Measurements from ENCODE around the gene RNF38.
"Not testable (repeated sequence)": the region's sequence is repeated elsewhere in the genome, so short reads cannot be mapped to it uniquely, and the experiment has no call there.

The RNF38 gene

GRCh38 chr9:36407122-36407723, 7.2 kb upstream of the RNF38 start:
- DNase-seq (ENCODE audit: low read depth, low spot score): peak; percentile 82

- no peak for DNase-seq (ENCODE audit: low read depth, low spot score)
These were observed 2.5 kb upstream of the RNF38 start for GRCh38 chr9:36402536-36402935.

- no peak for DNase-seq (ENCODE audit: low read depth, low spot score)
These were observed 1.9 kb upstream of the RNF38 start for GRCh38 chr9:36401897-36402480.

- DNase-seq (ENCODE audit: low read depth, low spot score): peak; percentile 51
These were observed 1.2 kb upstream of the RNF38 start for GRCh38 chr9:36401164-36401740.

- peak; percentile 92 for DNase-seq (ENCODE audit: low read depth, low spot score)
These were observed 479 bp upstream of the RNF38 start for GRCh38 chr9:36400332-36401163.

- no peak for DNase-seq (ENCODE audit: low read depth, low spot score)
These were observed 1.3 kb downstream of the RNF38 start for GRCh38 chr9:36398745-36399144.

GRCh38 chr9:36396985-36397384, 3.1 kb downstream of the RNF38 start:
- DNase-seq (ENCODE audit: low read depth, low spot score): no peak

GRCh38 chr9:36392489-36392888, 7.6 kb downstream of the RNF38 start:
- no peak for DNase-seq (ENCODE audit: low read depth, low spot score)

- DNase-seq (ENCODE audit: low read depth, low spot score): no peak
These were observed 10.5 kb downstream of the RNF38 start for GRCh38 chr9:36389590-36389989.

GRCh38 chr9:36386396-36386965, 13.6 kb downstream of the RNF38 start:
- not testable (repeated sequence) for DNase-seq (ENCODE audit: low read depth, low spot score)

- no peak for DNase-seq (ENCODE audit: low read depth, low spot score)
These were observed 17.6 kb downstream of the RNF38 start for GRCh38 chr9:36382484-36382883.

GRCh38 chr9:36364577-36364976, 35.5 kb downstream of the RNF38 start:
- DNase-seq (ENCODE audit: low read depth, low spot score): no peak

- no peak for DNase-seq (ENCODE audit: low read depth, low spot score)
These were observed 36.6 kb downstream of the RNF38 start for GRCh38 chr9:36363448-36363847.

GRCh38 chr9:36358486-36358885, 41.6 kb downstream of the RNF38 start:
- no peak for DNase-seq (ENCODE audit: low read depth, low spot score)

- no peak for DNase-seq (ENCODE audit: low read depth, low spot score)
These were observed 42.4 kb downstream of the RNF38 start for GRCh38 chr9:36357639-36358038.

GRCh38 chr9:36346569-36346968, 53.5 kb downstream of the RNF38 start:
- no peak for DNase-seq (ENCODE audit: low read depth, low spot score)

GRCh38 chr9:36345103-36345846, 54.8 kb downstream of the RNF38 start:
- DNase-seq (ENCODE audit: low read depth, low spot score): peak; percentile 39

GRCh38 chr9:36341936-36342577, 58.0 kb downstream of the RNF38 start:
- no peak for DNase-seq (ENCODE audit: low read depth, low spot score)

GRCh38 chr9:36337865-36338264, 62.2 kb downstream of the RNF38 start:
- no peak for DNase-seq (ENCODE audit: low read depth, low spot score)

- DNase-seq (ENCODE audit: low read depth, low spot score): no peak
These were observed 63.1 kb downstream of the RNF38 start for GRCh38 chr9:36337002-36337401.
